SK-N-SH treated with all-trans-retinoic acid at 6 μM for 48 hours (cell line): Measurements from ENCODE around the gene FRMD4B.
A peak's percentile ranks its signal among the peaks of the same experiment; 100 is the strongest.

ENCODE experiments used
- ATAC-seq: fragments of 200-7000 bp; cut with Tn5 transposase; 3 replicates; pipeline ENCODE4 v1.9.1; 2020; ENCODE audit warnings: mild to moderate bottlenecking, moderate library complexity
- ARNTL ChIP-seq: fragments of 450-650 bp; formaldehyde crosslinking; IDR thresholded peaks from 2 replicates; pipeline ENCODE4 v1.5.0; 2020; ENCODE audit warnings: low read depth, mild to moderate bottlenecking, moderate library complexity, borderline replicate concordance
- BACH2 ChIP-seq: fragments of 250-450 bp; sonication (Bioruptor Pico); IDR thresholded peaks from 2 replicates; pipeline ENCODE4 v1.9.0; 2021; ENCODE audit warnings: mild to moderate bottlenecking, borderline replicate concordance
- CREB5 ChIP-seq: fragments of 250-450 bp; sonication (Bioruptor Pico); IDR thresholded peaks from 2 replicates; pipeline ENCODE4 v1.5.1; 2020; ENCODE audit warnings: low read depth, mild to moderate bottlenecking, moderate library complexity
- ESRRG ChIP-seq: fragments of 250-450 bp; sonication (Bioruptor Pico); IDR thresholded peaks from 2 replicates; pipeline ENCODE4 v1.6.1; 2021; ENCODE audit warnings: mild to moderate bottlenecking
- GLIS3 ChIP-seq: fragments of 250-450 bp; sonication (Bioruptor Pico); IDR thresholded peaks from 2 replicates; pipeline ENCODE4 v1.5.0; 2020; ENCODE audit warnings: mild to moderate bottlenecking, moderate library complexity
- OSR1 ChIP-seq: fragments of 250-450 bp; sonication (Bioruptor Pico); IDR thresholded peaks from 2 replicates; pipeline ENCODE4 v1.8.0; 2022; ENCODE audit warnings: moderate library complexity, mild to moderate bottlenecking, inconsistent platforms
- PATZ1 ChIP-seq: fragments of 250-450 bp; sonication (Bioruptor Pico); IDR thresholded peaks from 2 replicates; pipeline ENCODE4 v1.8.0; 2020; ENCODE audit warnings: mild to moderate bottlenecking, moderate library complexity, borderline replicate concordance
- PPARA ChIP-seq: fragments of 250-450 bp; sonication (Bioruptor Pico); IDR thresholded peaks from 2 replicates; pipeline ENCODE4 v1.5.0; 2020; ENCODE audit warnings: mild to moderate bottlenecking, borderline replicate concordance
- SNAI2 ChIP-seq: fragments of 250-450 bp; sonication (Bioruptor Pico); IDR thresholded peaks from 2 replicates; pipeline ENCODE4 v1.5.0; 2020; ENCODE audit warnings: mild to moderate bottlenecking, moderate library complexity
- TOX ChIP-seq: fragments of 250-450 bp; sonication (Bioruptor Pico); IDR thresholded peaks from 2 replicates; pipeline ENCODE4 v1.8.0; 2021; ENCODE audit warnings: mild to moderate bottlenecking, moderate library complexity, borderline replicate concordance
- TSHZ2 ChIP-seq: fragments of 250-450 bp; sonication (Bioruptor Pico); IDR thresholded peaks from 2 replicates; pipeline ENCODE4 v1.5.0; 2020; ENCODE audit warnings: mild to moderate bottlenecking, moderate library complexity
- ZFP30 ChIP-seq: fragments of 450-650 bp; formaldehyde crosslinking; IDR thresholded peaks from 2 replicates; pipeline ENCODE4 v1.5.0; 2022; ENCODE audit warnings: mild to moderate bottlenecking, moderate library complexity
- ZNF565 ChIP-seq: fragments of 450-650 bp; formaldehyde crosslinking; conservative IDR thresholded peaks from 2 replicates; pipeline ENCODE4 v1.5.0; 2020; ENCODE audit warnings: low read depth, mild to moderate bottlenecking, moderate library complexity
- ZNF8 ChIP-seq: fragments of 450-650 bp; formaldehyde crosslinking; IDR thresholded peaks from 2 replicates; pipeline ENCODE4 v1.5.0; 2020; ENCODE audit warnings: mild to moderate bottlenecking, moderate library complexity

FRMD4B gene

GRCh38 chr3:69290006-69290405, 95.9 kb downstream of the FRMD4B start (continued):
- TF ChIP-seq TSHZ2 (CRISPR knock-in tag) (no peak), CREB5 (CRISPR knock-in tag) (no peak)

- ATAC-seq = peak; percentile 67
- TF ChIP-seq ESRRG = no peak
- no peak for TF ChIP-seq TSHZ2 (CRISPR knock-in tag)
- no peak for TF ChIP-seq SNAI2 (CRISPR knock-in tag)
- TF ChIP-seq GLIS3 (CRISPR knock-in tag) = no peak
- TF ChIP-seq CREB5 (CRISPR knock-in tag) = no peak
- TF ChIP-seq BACH2 (CRISPR knock-in tag) = no peak
- TF ChIP-seq ZNF8 (CRISPR knock-in tag) = no peak
- no peak for TF ChIP-seq PATZ1 (CRISPR knock-in tag)
- TF ChIP-seq ZFP30 = no peak
- no peak for TF ChIP-seq ZNF565 (CRISPR knock-in tag)
- no peak for TF ChIP-seq ARNTL
- no peak for TF ChIP-seq PPARA
- TF ChIP-seq OSR1 (CRISPR knock-in tag) = no peak
- TF ChIP-seq, all 23 proteins: peak for 0
These were observed 97.6 kb downstream of the FRMD4B start for GRCh38 chr3:69288161-69288895.

GRCh38 chr3:69283913-69284611, 101.8 kb downstream of the FRMD4B start:
- TF ChIP-seq PPARA (no peak), ZNF565 (CRISPR knock-in tag) (no peak), TOX (CRISPR knock-in tag) (no peak)
- ATAC-seq = no peak

GRCh38 chr3:69283496-69283895, 102.4 kb downstream of the FRMD4B start:
- no peak for ATAC-seq
- no peak for TF ChIP-seq GLIS3 (CRISPR knock-in tag)
